DND-41 (cell line): ENCODE results near the gene CHM.

Experiments used
- EZH2 ChIP-seq: IDR thresholded peaks from 3 replicates; pipeline ENCODE4 v1.6.1; 2012; ENCODE audit warnings: borderline replicate concordance, low read depth, mild to moderate bottlenecking, moderate library complexity, low read length, inconsistent platforms; ENCODE audit not compliant: severe bottlenecking
- TF ChIP-seq, protein P1 (sequence below): IDR thresholded peaks from 2 replicates; pipeline ENCODE4 v1.5.1; 2012; ENCODE audit warnings: borderline replicate concordance, low read length, moderate library complexity, mild to moderate bottlenecking; ENCODE audit not compliant: poor library complexity, severe bottlenecking; ENCODE audit errors: extremely low read depth

DNA sequence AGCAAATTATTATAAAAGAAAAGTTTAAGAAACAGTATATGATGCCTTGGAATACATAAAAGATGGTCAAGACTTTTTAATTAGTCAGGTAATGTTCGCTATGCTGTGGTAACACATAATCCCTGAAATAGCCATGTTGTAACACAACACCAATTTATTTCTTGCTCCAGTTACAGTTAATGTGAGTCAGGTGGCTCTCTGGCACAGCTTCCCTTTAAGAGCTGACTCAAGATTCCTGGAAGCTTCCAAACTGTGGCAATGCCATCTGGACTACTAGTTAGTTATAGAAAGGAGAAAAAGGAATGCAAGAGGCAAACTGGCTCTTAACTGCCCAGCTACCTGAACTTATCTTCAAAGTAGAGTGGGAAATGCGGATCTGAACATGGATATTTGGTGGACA is 210.5 kb downstream of the CHM start:
- TF ChIP-seq, protein P1, sequence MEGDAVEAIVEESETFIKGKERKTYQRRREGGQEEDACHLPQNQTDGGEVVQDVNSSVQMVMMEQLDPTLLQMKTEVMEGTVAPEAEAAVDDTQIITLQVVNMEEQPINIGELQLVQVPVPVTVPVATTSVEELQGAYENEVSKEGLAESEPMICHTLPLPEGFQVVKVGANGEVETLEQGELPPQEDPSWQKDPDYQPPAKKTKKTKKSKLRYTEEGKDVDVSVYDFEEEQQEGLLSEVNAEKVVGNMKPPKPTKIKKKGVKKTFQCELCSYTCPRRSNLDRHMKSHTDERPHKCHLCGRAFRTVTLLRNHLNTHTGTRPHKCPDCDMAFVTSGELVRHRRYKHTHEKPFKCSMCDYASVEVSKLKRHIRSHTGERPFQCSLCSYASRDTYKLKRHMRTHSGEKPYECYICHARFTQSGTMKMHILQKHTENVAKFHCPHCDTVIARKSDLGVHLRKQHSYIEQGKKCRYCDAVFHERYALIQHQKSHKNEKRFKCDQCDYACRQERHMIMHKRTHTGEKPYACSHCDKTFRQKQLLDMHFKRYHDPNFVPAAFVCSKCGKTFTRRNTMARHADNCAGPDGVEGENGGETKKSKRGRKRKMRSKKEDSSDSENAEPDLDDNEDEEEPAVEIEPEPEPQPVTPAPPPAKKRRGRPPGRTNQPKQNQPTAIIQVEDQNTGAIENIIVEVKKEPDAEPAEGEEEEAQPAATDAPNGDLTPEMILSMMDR = no peak
- no peak for TF ChIP-seq EZH2
